ENCODE results near the gene COL15A1.

COL15A1 gene

GRCh38 chr9:99023831-99024230, 80.1 kb downstream of the COL15A1 start:
- H3K4me3 ChIP-seq (ENCODE audit: low read length): no peak overlapping the region
- no peak overlapping the region for H2AFZ ChIP-seq (ENCODE audit: low read depth, low read length)
- peaks cover 2% of the 10 kb centered on the region for H3K27me3 ChIP-seq (ENCODE audit: insufficient read depth, low read length)
- H3K36me3 ChIP-seq (ENCODE audit: insufficient read depth, low read length): no peaks in the 10 kb centered on the region
- H3K9me3 ChIP-seq (ENCODE audit: low read length): no peaks in the 10 kb centered on the region
- no peaks in the 10 kb centered on the region for H3K4me1 ChIP-seq (ENCODE audit: insufficient read depth, low read length)

GRCh38 chr9:99024959-99025358, 81.3 kb downstream of the COL15A1 start:
- Histone ChIP-seq H2AFZ (ENCODE audit: low read depth, low read length) (no peak overlapping the region), H3K4me1 (ENCODE audit: insufficient read depth, low read length) (no peaks in the 10 kb centered on the region), H3K36me3 (ENCODE audit: insufficient read depth, low read length) (no peaks in the 10 kb centered on the region), H3K9me3 (ENCODE audit: low read length) (no peaks in the 10 kb centered on the region), H3K27me3 (ENCODE audit: insufficient read depth, low read length) (peaks cover 2% of the 10 kb centered on the region), H3K4me3 (ENCODE audit: low read length) (no peak overlapping the region)

GRCh38 chr9:99025616-99026270, 82.0 kb downstream of the COL15A1 start:
- no peaks in the 10 kb centered on the region for H3K4me1 ChIP-seq (ENCODE audit: insufficient read depth, low read length)
- peaks cover 2% of the 10 kb centered on the region for H3K27me3 ChIP-seq (ENCODE audit: insufficient read depth, low read length)
- H3K9me3 ChIP-seq (ENCODE audit: low read length): no peaks in the 10 kb centered on the region
- H3K4me3 ChIP-seq (ENCODE audit: low read length): no peak overlapping the region
- no peak overlapping the region for H2AFZ ChIP-seq (ENCODE audit: low read depth, low read length)
- H3K36me3 ChIP-seq (ENCODE audit: insufficient read depth, low read length): no peaks in the 10 kb centered on the region

- Histone ChIP-seq H3K36me3 (ENCODE audit: insufficient read depth, low read length) (no peaks in the 10 kb centered on the region), H3K9me3 (ENCODE audit: low read length) (no peaks in the 10 kb centered on the region), H2AFZ (ENCODE audit: low read depth, low read length) (no peak overlapping the region), H3K4me3 (ENCODE audit: low read length) (no peak overlapping the region), H3K27me3 (ENCODE audit: insufficient read depth, low read length) (peaks cover 2% of the 10 kb centered on the region), H3K4me1 (ENCODE audit: insufficient read depth, low read length) (no peaks in the 10 kb centered on the region)
Measured at GRCh38 chr9:99026271-99026955, 82.7 kb downstream of the COL15A1 start.

GRCh38 chr9:99026956-99027298, 83.2 kb downstream of the COL15A1 start:
- Histone ChIP-seq H2AFZ (ENCODE audit: low read depth, low read length) (no peak overlapping the region), H3K4me3 (ENCODE audit: low read length) (no peak overlapping the region), H3K4me1 (ENCODE audit: insufficient read depth, low read length) (no peaks in the 10 kb centered on the region), H3K9me3 (ENCODE audit: low read length) (no peaks in the 10 kb centered on the region), H3K27me3 (ENCODE audit: insufficient read depth, low read length) (peaks cover 2% of the 10 kb centered on the region), H3K36me3 (ENCODE audit: insufficient read depth, low read length) (no peaks in the 10 kb centered on the region)

- Histone ChIP-seq H3K36me3 (ENCODE audit: insufficient read depth, low read length) (no peaks in the 10 kb centered on the region), H3K4me3 (ENCODE audit: low read length) (no peak overlapping the region), H3K9me3 (ENCODE audit: low read length) (no peaks in the 10 kb centered on the region), H3K27me3 (ENCODE audit: insufficient read depth, low read length) (peaks cover 2% of the 10 kb centered on the region), H2AFZ (ENCODE audit: low read depth, low read length) (no peak overlapping the region), H3K4me1 (ENCODE audit: insufficient read depth, low read length) (no peaks in the 10 kb centered on the region)
Measured at GRCh38 chr9:99027443-99027842, 83.7 kb downstream of the COL15A1 start.

GRCh38 chr9:99029083-99029645, 85.5 kb downstream of the COL15A1 start:
- no peak overlapping the region for H3K4me3 ChIP-seq (ENCODE audit: low read length)
- H3K4me1 ChIP-seq (ENCODE audit: insufficient read depth, low read length): no peaks in the 10 kb centered on the region
- H3K27me3 ChIP-seq (ENCODE audit: insufficient read depth, low read length): peaks cover 2% of the 10 kb centered on the region
- no peaks in the 10 kb centered on the region for H3K36me3 ChIP-seq (ENCODE audit: insufficient read depth, low read length)
- no peaks in the 10 kb centered on the region for H3K9me3 ChIP-seq (ENCODE audit: low read length)
- H2AFZ ChIP-seq (ENCODE audit: low read depth, low read length): no peak overlapping the region

GRCh38 chr9:99030092-99030511, 86.4 kb downstream of the COL15A1 start:
- peaks cover 2% of the 10 kb centered on the region for H3K27me3 ChIP-seq (ENCODE audit: insufficient read depth, low read length)
- H3K4me3 ChIP-seq (ENCODE audit: low read length): no peak overlapping the region

GRCh38 chr9:99030610-99031109, 87.0 kb downstream of the COL15A1 start:
- no peaks in the 10 kb centered on the region for H3K36me3 ChIP-seq (ENCODE audit: insufficient read depth, low read length)
- no peak overlapping the region for H3K4me3 ChIP-seq (ENCODE audit: low read length)
- H2AFZ ChIP-seq (ENCODE audit: low read depth, low read length): no peak overlapping the region
- H3K9me3 ChIP-seq (ENCODE audit: low read length): no peaks in the 10 kb centered on the region
- H3K4me1 ChIP-seq (ENCODE audit: insufficient read depth, low read length): no peaks in the 10 kb centered on the region
- peaks cover 2% of the 10 kb centered on the region for H3K27me3 ChIP-seq (ENCODE audit: insufficient read depth, low read length)

More at GRCh38 chr9:99030092-99030511, 86.4 kb downstream of the COL15A1 start:
- H2AFZ ChIP-seq (ENCODE audit: low read depth, low read length): no peak overlapping the region
- no peaks in the 10 kb centered on the region for H3K9me3 ChIP-seq (ENCODE audit: low read length)
- H3K4me1 ChIP-seq (ENCODE audit: insufficient read depth, low read length): no peaks in the 10 kb centered on the region
- no peaks in the 10 kb centered on the region for H3K36me3 ChIP-seq (ENCODE audit: insufficient read depth, low read length)

GRCh38 chr9:99031319-99031718, 87.6 kb downstream of the COL15A1 start:
- H3K4me1 ChIP-seq (ENCODE audit: insufficient read depth, low read length): no peaks in the 10 kb centered on the region
- H3K9me3 ChIP-seq (ENCODE audit: low read length): no peaks in the 10 kb centered on the region
- H3K27me3 ChIP-seq (ENCODE audit: insufficient read depth, low read length): peaks cover 2% of the 10 kb centered on the region
- H3K4me3 ChIP-seq (ENCODE audit: low read length): no peak overlapping the region
- no peak overlapping the region for H2AFZ ChIP-seq (ENCODE audit: low read depth, low read length)
- no peaks in the 10 kb centered on the region for H3K36me3 ChIP-seq (ENCODE audit: insufficient read depth, low read length)

GRCh38 chr9:99031994-99032393, 88.3 kb downstream of the COL15A1 start:
- Histone ChIP-seq H3K27me3 (ENCODE audit: insufficient read depth, low read length) (peaks cover under 1% of the 10 kb centered on the region), H3K36me3 (ENCODE audit: insufficient read depth, low read length) (no peaks in the 10 kb centered on the region), H3K4me1 (ENCODE audit: insufficient read depth, low read length) (no peaks in the 10 kb centered on the region), H3K4me3 (ENCODE audit: low read length) (no peak overlapping the region), H3K9me3 (ENCODE audit: low read length) (no peaks in the 10 kb centered on the region), H2AFZ (ENCODE audit: low read depth, low read length) (no peak overlapping the region)

- Histone ChIP-seq H3K9me3 (ENCODE audit: low read length) (no peaks in the 10 kb centered on the region), H3K27me3 (ENCODE audit: insufficient read depth, low read length) (no peaks in the 10 kb centered on the region), H3K4me1 (ENCODE audit: insufficient read depth, low read length) (peaks cover 15% of the 10 kb centered on the region), H3K36me3 (ENCODE audit: insufficient read depth, low read length) (no peaks in the 10 kb centered on the region), H2AFZ (ENCODE audit: low read depth, low read length) (no peak overlapping the region), H3K4me3 (ENCODE audit: low read length) (no peak overlapping the region)
Measured at GRCh38 chr9:99034149-99034548, 90.4 kb downstream of the COL15A1 start.

- H3K4me3 ChIP-seq (ENCODE audit: low read length): no peak overlapping the region
- H2AFZ ChIP-seq (ENCODE audit: low read depth, low read length): no peak overlapping the region
- H3K4me1 ChIP-seq (ENCODE audit: insufficient read depth, low read length): peaks cover 25% of the 10 kb centered on the region
- H3K36me3 ChIP-seq (ENCODE audit: insufficient read depth, low read length): no peaks in the 10 kb centered on the region
- no peaks in the 10 kb centered on the region for H3K27me3 ChIP-seq (ENCODE audit: insufficient read depth, low read length)
- no peaks in the 10 kb centered on the region for H3K9me3 ChIP-seq (ENCODE audit: low read length)
Measured at GRCh38 chr9:99035313-99035712, 91.6 kb downstream of the COL15A1 start.
